HepG2 (cell line): Measurements from ENCODE around the gene RALB. TPM values are rescaled to one million over a fixed set of nuclear protein-coding genes. Genes with fewer than 3 reads are reported as not detected.

Source experiments
- ATAC-seq: fragments of 200-7000 bp; cut with Tn5 transposase; 3 replicates; pipeline ENCODE4 v1.9.1; 2020; ENCODE audit warnings: mild to moderate bottlenecking, moderate library complexity
- BruUV-seq: library from RNA; stranded (reverse); fragments of 400-500 nt; replicated peaks from 2 replicates; lab custom pipeline; 2021; lab: Mats Ljungman, UMichigan
- CTCF ChIA-PET: fragments of 300-600 bp; formaldehyde crosslinking; extraction: SDS; loops from one replicate; lab custom pipeline; 2021; ENCODE audit warnings: low total read pairs, inconsistent platforms, low intra/inter-chr PET ratio; lab: Yijun Ruan, JAX
- POLR2A ChIA-PET: fragments of 350-600 bp; sonication (Branson Sonifier 250); formaldehyde crosslinking; loops from one replicate; lab custom pipeline; 2020; ENCODE audit warnings: antibody characterized with exemption, inconsistent platforms; lab: Yijun Ruan, JAX
- DNase-seq: peaks from one replicate; pipeline ENCODE4 v3.0.0-alpha.2; 2015; ENCODE audit warnings: low spot score
- FAIRE-seq: peaks from 3 replicates; lab custom pipeline; 2011; peaks lifted over from hg19 to GRCh38; lab: Jason Lieb, UNC
- H2AFZ ChIP-seq: one replicate; pipeline ENCODE4 v1.6.1; 2011; ENCODE audit warnings: low read length, inconsistent platforms
- H3K27ac ChIP-seq: fragments of 300-600 bp; 3 replicates; pipeline ENCODE4 v1.8.0; 2011; ENCODE audit warnings: mixed run types, mild to moderate bottlenecking, mixed read lengths, low read length, inconsistent platforms; ENCODE audit not compliant: insufficient read depth; ENCODE audit errors: extremely low read length
- H3K27me3 ChIP-seq, 2 experiments: fragments of 200-600 bp in 1 of 2; 2 replicates in 1 of 2; 3 replicates in 1 of 2; pipeline versions ENCODE4 v1.6.0 to v1.8.0; 2011; ENCODE audit warnings: low read length in 2 of 2, mild to moderate bottlenecking in 2 of 2, moderate library complexity in 2 of 2, inconsistent platforms in 1 of 2; ENCODE audit not compliant: insufficient read depth in 2 of 2, control insufficient read depth in 1 of 2
- H3K36me3 ChIP-seq, 2 experiments: fragments of 200-600 bp in 1 of 2; replicated peaks in 1 of 2; 2 replicates in 1 of 2; 3 replicates in 1 of 2; pipeline versions ENCODE4 v1.5.1 to v1.8.0; 2011; ENCODE audit warnings: low read length in 2 of 2, inconsistent platforms in 1 of 2; ENCODE audit not compliant: insufficient read depth in 2 of 2, control insufficient read depth in 1 of 2
- H3K4me1 ChIP-seq: 2 replicates; pipeline ENCODE4 v1.5.1; 2012; ENCODE audit warnings: low read length, inconsistent platforms; ENCODE audit not compliant: insufficient read depth
- H3K4me2 ChIP-seq: 2 replicates; pipeline ENCODE4 v1.6.0; 2011; ENCODE audit warnings: low read depth, low read length, inconsistent platforms
- H3K4me3 ChIP-seq, 3 experiments: fragments of 200-600 bp in 1 of 3; sonication (generic), shearing (Covaris generic) in 1 of 3; replicated peaks in 1 of 3; 2 replicates each; pipeline ENCODE4 v1.5.1; 2011 to 2016; ENCODE audit warnings: low read length in 3 of 3, inconsistent platforms in 2 of 3, low read depth in 2 of 3, mild to moderate bottlenecking in 2 of 3, control low read depth in 1 of 3, mixed read lengths in 1 of 3; ENCODE audit not compliant: insufficient read depth in 1 of 3
- H3K79me2 ChIP-seq: one replicate; pipeline ENCODE4 v1.6.1; 2011; ENCODE audit warnings: low read length, inconsistent platforms; ENCODE audit not compliant: insufficient read depth
- H3K9ac ChIP-seq: 2 replicates; pipeline ENCODE4 v1.6.0; 2011; ENCODE audit warnings: mild to moderate bottlenecking, low read depth, low read length, inconsistent platforms; ENCODE audit not compliant: insufficient read depth
- H3K9me3 ChIP-seq: 2 replicates; pipeline ENCODE4 v1.5.1; 2012; ENCODE audit warnings: mild to moderate bottlenecking, low read length
- H4K20me1 ChIP-seq: 2 replicates; pipeline ENCODE4 v1.6.0; 2011; ENCODE audit warnings: inconsistent platforms, mild to moderate bottlenecking, low read length, moderate library complexity; ENCODE audit not compliant: insufficient read depth
- CREB1 ChIP-seq, 2 experiments: fragments of 450-650 bp in 1 of 2; IDR thresholded peaks; 2 replicates each; pipeline ENCODE4 v1.6.1; 2016 to 2017; ENCODE audit warnings: control low read depth in 1 of 2, mild to moderate bottlenecking in 1 of 2, missing compliant biosample characterization in 1 of 2, missing genetic modification characterization in 1 of 2
- EP300 ChIP-seq, 3 experiments: sonication (generic) in 1 of 3; formaldehyde crosslinking in 1 of 3; IDR thresholded peaks; 2 replicates each; pipeline versions ENCODE4 v1.5.1 to v1.6.1; 2011 to 2020; ENCODE audit warnings: low read depth in 2 of 3, low read length in 2 of 3, borderline replicate concordance in 1 of 3, improper control_type of control experiment in 1 of 3, mild to moderate bottlenecking in 1 of 3, missing genetic modification reagents in 1 of 3, moderate library complexity in 1 of 3
- JUND ChIP-seq: sonication (generic); formaldehyde crosslinking; IDR thresholded peaks from 2 replicates; pipeline ENCODE4 v1.8.0; 2022; ENCODE audit warnings: mild to moderate bottlenecking, missing genetic modification reagents
- NAIF1 ChIP-seq: sonication (generic); formaldehyde crosslinking; IDR thresholded peaks from 2 replicates; pipeline ENCODE4 v1.5.0; 2020; ENCODE audit warnings: mild to moderate bottlenecking, missing genetic modification reagents, borderline replicate concordance
- RFX5 ChIP-seq: IDR thresholded peaks from 2 replicates; pipeline ENCODE4 v1.6.1; 2011; ENCODE audit warnings: low read depth, low read length, improper control_type of control experiment
- SMAD1 ChIP-seq: sonication (generic); formaldehyde crosslinking; IDR thresholded peaks from 2 replicates; pipeline ENCODE4 v1.4.0; 2020; ENCODE audit warnings: missing genetic modification reagents, low read depth, mild to moderate bottlenecking, borderline replicate concordance
- ZNF18 ChIP-seq: sonication (generic); formaldehyde crosslinking; IDR thresholded peaks from 2 replicates; pipeline ENCODE4 v1.8.0; 2022; ENCODE audit warnings: mild to moderate bottlenecking, missing genetic modification reagents; ENCODE audit not compliant: insufficient replicate concordance
- ZNF234 ChIP-seq: sonication (generic); formaldehyde crosslinking; conservative IDR thresholded peaks from 2 replicates; pipeline ENCODE4 v1.5.1; 2020; ENCODE audit warnings: mild to moderate bottlenecking, missing genetic modification reagents
- ZNF256 ChIP-seq: sonication (generic); formaldehyde crosslinking; conservative IDR thresholded peaks from 2 replicates; pipeline ENCODE4 v1.4.0; 2020; ENCODE audit warnings: missing genetic modification reagents
- WGBS: methylation state at CpG from one replicate; pipeline ENCODE4 v1.1.6; 2017; ENCODE audit warnings: low lambda C conversion rate; 5-methylcytosine and 5-hydroxymethylcytosine counted together
- in situ Hi-C: cut with HindIII; loops from 2 replicates; pipeline ENCODE4 v1.10.0; 2017; ENCODE audit warnings: low pct_unique_long_range_greater_than_20kb; ENCODE audit not compliant: extremely low pct_ligation_motif_present
- intact Hi-C: fragments of 100-400 bp; cut with micrococcal nuclease; formaldehyde crosslinking; loops from one replicate; pipeline ENCODE4 v1.10.0; 2022; ENCODE audit not compliant: unreplicated experiment
- polyA plus RNA-seq, 8 experiments: library from polyadenylated mRNA; depleted of rRNA in 3 of 8; stranded (reverse) in 7 of 8; unstranded in 1 of 8; fragments of >200 nt; fragmentation: Illumina TruSeq in 4 of 8; extraction: Trizol in 4 of 8; gene quantifications; 2 replicates each; pipeline versions ENCODE4 v1.2.1 to v1.2.3, GENCODE V29; 2011 to 2016; ENCODE audit warnings: low read depth in 4 of 8, missing spikeins in 1 of 8, mixed read lengths in 1 of 8; ENCODE audit not compliant: insufficient read depth in 1 of 8
- total RNA-seq, 5 experiments: library from RNA; depleted of rRNA; stranded (reverse); fragments of >200 nt; fragmentation: Illumina TruSeq; extraction: Trizol; gene quantifications; 2 replicates each; pipeline ENCODE4 v1.2.3, GENCODE V29; 2016; ENCODE audit warnings: low read depth in 1 of 5

RALB gene
- total and polyA plus RNA-seq, 2 of the 13 experiments (the other 11 are each of a cell fraction or from before 2014, with no cell fraction given): 37.8 to 43.2 TPM

DNA sequence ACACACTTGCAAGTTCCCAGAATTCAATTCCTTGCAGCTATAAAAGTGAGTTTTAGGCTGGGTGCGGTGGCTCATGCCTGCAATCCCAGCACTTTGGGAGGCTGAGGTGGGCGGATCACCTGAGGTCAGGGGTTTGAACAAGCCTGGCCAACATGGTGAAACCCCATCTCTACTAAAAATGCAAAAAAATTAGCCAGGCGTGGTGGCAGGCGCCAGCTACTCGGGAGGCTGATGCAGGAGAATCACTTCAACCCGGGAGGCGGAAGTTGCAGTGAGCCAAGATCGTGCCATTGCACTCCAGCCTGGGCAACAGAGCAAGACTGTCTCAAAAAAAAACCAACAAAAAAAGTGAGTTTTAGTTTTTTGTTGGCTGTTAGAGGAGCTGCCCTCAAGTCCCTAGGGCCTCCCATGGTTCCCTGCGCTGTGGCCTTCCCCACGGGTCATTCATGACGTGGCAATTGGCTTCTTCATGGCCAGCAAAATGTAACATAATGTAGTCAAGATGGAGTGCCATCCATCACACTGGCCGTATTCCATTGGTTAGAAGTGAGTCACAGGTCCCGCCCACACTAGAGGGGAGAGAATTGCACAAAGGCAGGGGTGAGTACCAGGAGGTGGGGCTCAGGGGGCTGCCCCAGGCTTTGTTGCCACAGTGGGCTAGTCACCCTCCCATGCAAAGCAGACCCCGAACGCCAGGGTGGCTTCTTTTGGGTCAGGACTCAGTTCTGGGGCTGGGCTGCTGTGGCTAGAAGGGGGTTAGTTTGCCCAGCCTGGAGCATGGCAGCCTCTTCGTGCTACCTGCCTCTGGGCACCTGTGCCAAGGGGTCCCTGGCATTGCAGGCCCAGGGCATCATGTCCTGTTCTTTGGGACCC is 55.6 kb downstream of the RALB start:
- Histone ChIP-seq H4K20me1 (no peaks in the 10 kb centered on the region), H2AFZ (no peak overlapping the region), H3K79me2 (no peaks in the 10 kb centered on the region), H3K27ac (no peak overlapping the region), H3K9me3 (no peaks in the 10 kb centered on the region), H3K9ac (no peak overlapping the region), H3K4me2 (no peak overlapping the region), H3K4me3 (no peak overlapping the region), H3K36me3 (no peaks in the 10 kb centered on the region), H3K27me3 (peaks cover 0 to under 1% of the 10 kb centered on the region in 2 experiments; a peak in 1 of 5 replicates), H3K4me1 (peaks cover 14% of the 10 kb centered on the region)
- FAIRE-seq: no peak
- POLR2A ChIA-PET: no interaction called here
- no TSS peak for BruUV-seq
- 66% methylated on average over 16 of the region's 16 CpGs for WGBS
- TF ChIP-seq JUND (CRISPR knock-in tag) (no peak), CREB1 (IDR thresholded peaks at IDR 0.05) (peak; percentile 74), CREB1 (CRISPR knock-in tag; IDR thresholded peaks at IDR 0.05) (no peak), ZNF256 (CRISPR knock-in tag) (no peak), ZNF234 (CRISPR knock-in tag) (no peak), SMAD1 (no peak), RFX5 (no peak), ZNF18 (CRISPR knock-in tag) (no peak), NAIF1 (CRISPR knock-in tag) (no peak), EP300 (IDR thresholded peaks at IDR 0.05; ENCODE audit: low read depth in 2 of 2, low read length in 2 of 2) (no peak), EP300 (CRISPR knock-in tag; IDR thresholded peaks at IDR 0.05; ENCODE audit: borderline replicate concordance) (no peak)
- in situ Hi-C loops (no loop called here), intact Hi-C loops (loop anchor here (5.0 kb wide), 1 partner anchor 76 kb away; no protein-coding TSS in a partner anchor)
- no peak for ATAC-seq
- no peak for DNase-seq
- CTCF ChIA-PET: no interaction called here
